ENCODE data around the gene SEMA3A.

SEMA3A gene

GRCh38 chr7:83908526-83908925, 286.1 kb downstream of the SEMA3A start:
- TF ChIP-seq CTCF (IDR thresholded peaks at IDR 0.05), result no peak

Measured in LNCAP (cell line).